Uterus (tissue), 2 donors: ENCODE results near the gene STAC.

ENCODE experiments used
- CTCF ChIP-seq, 4 experiments: fragments of 200-600 bp in 2 of 4; fragments of 450-650 bp in 2 of 4; sonication (generic) in 2 of 4; IDR thresholded peaks; one replicate each; pipeline ENCODE4 v1.5.1; 2016 to 2019; ENCODE audit warnings: antibody characterized with exemption in 4 of 4, mild to moderate bottlenecking in 2 of 4, moderate library complexity in 1 of 4
- POLR2A ChIP-seq, 2 donors: fragments of 450-650 bp; IDR thresholded peaks; one replicate each; pipeline ENCODE4 v1.6.1; 2016; ENCODE audit warnings: antibody characterized with exemption in 2 of 2, mild to moderate bottlenecking in 1 of 2, moderate library complexity in 1 of 2

DNA sequence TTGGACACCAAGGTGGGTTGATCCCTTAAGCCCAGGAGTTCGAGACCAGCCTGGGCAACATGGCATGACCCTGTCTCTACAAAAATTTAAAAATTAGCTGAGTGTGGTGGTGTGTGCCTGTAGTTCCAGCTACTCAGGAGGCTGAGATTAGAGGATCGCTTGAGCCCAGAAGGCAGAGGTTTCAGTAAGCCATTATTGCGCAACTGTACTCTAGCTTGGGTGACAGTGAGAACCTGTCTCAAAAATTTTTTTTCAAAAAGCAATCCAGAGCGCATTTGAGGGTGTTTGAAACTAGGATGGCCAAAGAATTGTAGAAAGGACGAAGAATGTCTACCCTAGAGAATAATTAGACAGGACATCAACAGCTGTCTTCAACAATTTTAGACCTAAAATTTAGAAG is 103.4 kb downstream of the STAC start:
- no peak for TF ChIP-seq CTCF (IDR thresholded peaks at IDR 0.05)
- no peak for TF ChIP-seq POLR2A (IDR thresholded peaks at IDR 0.05)
